ENCODE results near the gene PON3.

- TF ChIP-seq CTCF (IDR thresholded peaks at IDR 0.05) (no peak), POLR2A (IDR thresholded peaks at IDR 0.05) (no peak)
These were observed 15.5 kb upstream of the PON3 start for GRCh38 chr7:95411666-95412065.
